Karpas-422 (cell line): ENCODE measurements around the gene UBE2J1. TPM values are rescaled to one million over a fixed set of nuclear protein-coding genes. Genes with fewer than 3 reads are reported as not detected.
"Not testable (repeated sequence)": the region's sequence is repeated elsewhere in the genome, so short reads cannot be mapped to it uniquely, and the experiment has no call there.

Experiments
- DNase-seq: peaks from one replicate; pipeline ENCODE4 v3.0.0-alpha.2; 2015
- H2AFZ ChIP-seq: fragments of 200-600 bp; sonication (generic); 2 replicates; pipeline ENCODE4 v1.6.1; 2014; ENCODE audit warnings: antibody characterized with exemption, low read length, mixed read lengths
- H3K27ac ChIP-seq: fragments of 200-600 bp; sonication (generic); 2 replicates; pipeline ENCODE4 v1.5.1; 2014; ENCODE audit warnings: mild to moderate bottlenecking, low read length, moderate library complexity
- H3K27me3 ChIP-seq: fragments of 200-600 bp; sonication (generic); 2 replicates; pipeline ENCODE4 v1.6.1; 2014; ENCODE audit warnings: low read length, mixed read lengths
- H3K36me3 ChIP-seq: fragments of 200-600 bp; sonication (generic); 2 replicates; pipeline ENCODE4 v1.6.1; 2014; ENCODE audit warnings: low read length, mixed read lengths; ENCODE audit not compliant: insufficient read depth
- H3K4me1 ChIP-seq: fragments of 200-600 bp; sonication (generic); 2 replicates; pipeline ENCODE4 v1.6.1; 2014; ENCODE audit warnings: mild to moderate bottlenecking, low read length, mixed read lengths
- H3K4me2 ChIP-seq: fragments of 200-600 bp; sonication (generic); 2 replicates; pipeline ENCODE4 v1.6.1; 2014; ENCODE audit warnings: low read length, low read depth, mild to moderate bottlenecking; ENCODE audit not compliant: poor library complexity, severe bottlenecking
- H3K4me3 ChIP-seq: fragments of 200-600 bp; sonication (generic); 2 replicates; pipeline ENCODE4 v1.5.1; 2014; ENCODE audit warnings: mild to moderate bottlenecking, antibody characterized with exemption, low read length, mixed read lengths
- H3K79me2 ChIP-seq: fragments of 200-600 bp; sonication (generic); 2 replicates; pipeline ENCODE4 v1.6.1; 2014; ENCODE audit warnings: mild to moderate bottlenecking, low read length, mixed read lengths
- H3K9ac ChIP-seq: fragments of 200-600 bp; sonication (generic); 2 replicates; pipeline ENCODE4 v1.6.0; 2014; ENCODE audit warnings: low read length
- H3K9me2 ChIP-seq: fragments of 200-600 bp; sonication (generic), shearing (Covaris generic); replicated peaks from 2 replicates; pipeline ENCODE4 v1.6.0; 2014; ENCODE audit warnings: mild to moderate bottlenecking, low read length, moderate library complexity; ENCODE audit not compliant: insufficient read depth
- H3K9me3 ChIP-seq: fragments of 300-700, 200-600 bp; sonication (generic); 2 replicates; pipeline ENCODE4 v1.6.1; 2014; ENCODE audit warnings: low read length, mixed read lengths
- H4K20me1 ChIP-seq: fragments of 200-600 bp; sonication (generic); 2 replicates; pipeline ENCODE4 v1.6.1; 2014; ENCODE audit warnings: mild to moderate bottlenecking, antibody characterized with exemption, low read length, low read depth; ENCODE audit not compliant: insufficient read depth
- total RNA-seq: library from RNA; depleted of rRNA; stranded (reverse); fragments of >200 nt; shearing (Covaris generic); gene quantifications from 2 replicates; pipeline ENCODE4 v1.2.3, GENCODE V29; 2014; ENCODE audit warnings: low replicate concordance

Gene UBE2J1
- total RNA-seq, 1 experiment from 2014 or later, result 48.0 TPM

- Histone ChIP-seq H3K9me3 (no peaks in the 10 kb centered on the region), H3K9ac (no peak overlapping the region), H4K20me1 (0 out of 2 replicates have a peak, but pooled peaks cover 4% of the 10 kb centered on the region), H3K79me2 (no peaks in the 10 kb centered on the region), H2AFZ (no peak overlapping the region), H3K27ac (no peak overlapping the region), H3K9me2 (no peaks in the 10 kb centered on the region), H3K4me1 (no peaks in the 10 kb centered on the region), H3K4me3 (no peak overlapping the region), H3K27me3 (no peaks in the 10 kb centered on the region), H3K36me3 (no peaks in the 10 kb centered on the region), H3K4me2 (no peak overlapping the region)
- no peak for DNase-seq
Observed at GRCh38 chr6:89311853-89312531, 40.5 kb downstream of the UBE2J1 start.

GRCh38 chr6:89311530-89311852 lies 41.0 kb downstream of the UBE2J1 start:
- DNase-seq, result no peak
- no peak overlapping the region for H3K4me2 ChIP-seq

GRCh38 chr6:89310929-89311328 lies 41.6 kb downstream of the UBE2J1 start:
- Histone ChIP-seq H3K9me2 (no peaks in the 10 kb centered on the region), H3K4me3 (no peak overlapping the region), H3K4me1 (no peaks in the 10 kb centered on the region), H2AFZ (no peak overlapping the region), H3K9me3 (no peaks in the 10 kb centered on the region), H4K20me1 (no peaks in the 10 kb centered on the region), H3K36me3 (no peaks in the 10 kb centered on the region), H3K9ac (no peak overlapping the region), H3K4me2 (no peak overlapping the region), H3K27ac (no peak overlapping the region), H3K79me2 (no peaks in the 10 kb centered on the region), H3K27me3 (no peaks in the 10 kb centered on the region)
- DNase-seq, result no peak

More at GRCh38 chr6:89311530-89311852, 41.0 kb downstream of the UBE2J1 start:
- Histone ChIP-seq H2AFZ (no peak overlapping the region), H3K27ac (no peak overlapping the region), H3K9ac (no peak overlapping the region), H3K36me3 (no peaks in the 10 kb centered on the region), H3K9me2 (no peaks in the 10 kb centered on the region), H4K20me1 (no peaks in the 10 kb centered on the region), H3K4me3 (no peak overlapping the region), H3K79me2 (no peaks in the 10 kb centered on the region), H3K4me1 (no peaks in the 10 kb centered on the region), H3K9me3 (no peaks in the 10 kb centered on the region), H3K27me3 (no peaks in the 10 kb centered on the region)

- no peak overlapping the region for H3K4me3 ChIP-seq
- H3K79me2 ChIP-seq, result no peaks in the 10 kb centered on the region
- no peak overlapping the region for H3K9ac ChIP-seq
- no peaks in the 10 kb centered on the region for H3K36me3 ChIP-seq
- H3K27ac ChIP-seq, result no peak overlapping the region
- no peaks in the 10 kb centered on the region for H3K4me1 ChIP-seq
- no peaks in the 10 kb centered on the region for H3K9me3 ChIP-seq
- no peaks in the 10 kb centered on the region for H4K20me1 ChIP-seq
- DNase-seq, result no peak
- H3K9me2 ChIP-seq, result no peaks in the 10 kb centered on the region
- H3K27me3 ChIP-seq, result no peaks in the 10 kb centered on the region
- no peak overlapping the region for H2AFZ ChIP-seq
- no peak overlapping the region for H3K4me2 ChIP-seq
Observed at GRCh38 chr6:89308525-89309395, 43.8 kb downstream of the UBE2J1 start.

- not testable (repeated sequence) for H3K9me3 ChIP-seq, H3K4me3 ChIP-seq, H3K36me3 ChIP-seq, H2AFZ ChIP-seq, H3K27me3 ChIP-seq, H3K27ac ChIP-seq, H3K79me2 ChIP-seq, H3K4me1 ChIP-seq, H4K20me1 ChIP-seq, H3K9me2 ChIP-seq, DNase-seq, H3K9ac ChIP-seq, H3K4me2 ChIP-seq
Observed at GRCh38 chr6:89304517-89304916, 48.0 kb downstream of the UBE2J1 start.

- H3K36me3 ChIP-seq, result no peaks in the 10 kb centered on the region
- H4K20me1 ChIP-seq, result no peaks in the 10 kb centered on the region
- no peaks in the 10 kb centered on the region for H3K27me3 ChIP-seq
- no peak overlapping the region for H3K4me3 ChIP-seq
- no peaks in the 10 kb centered on the region for H3K79me2 ChIP-seq
- no peak overlapping the region for H3K9ac ChIP-seq
- H3K27ac ChIP-seq, result no peak overlapping the region
- DNase-seq, result no peak
- H2AFZ ChIP-seq, result no peak overlapping the region
- H3K4me2 ChIP-seq, result no peak overlapping the region
- H3K4me1 ChIP-seq, result no peaks in the 10 kb centered on the region
- no peaks in the 10 kb centered on the region for H3K9me3 ChIP-seq
- H3K9me2 ChIP-seq, result no peaks in the 10 kb centered on the region
Observed at GRCh38 chr6:89302936-89303335, 49.6 kb downstream of the UBE2J1 start.

GRCh38 chr6:89302195-89302770 lies 50.2 kb downstream of the UBE2J1 start:
- Histone ChIP-seq H3K27ac (no peak overlapping the region), H3K79me2 (no peaks in the 10 kb centered on the region), H3K4me3 (no peak overlapping the region), H3K9me3 (no peaks in the 10 kb centered on the region), H3K27me3 (no peaks in the 10 kb centered on the region), H3K9me2 (no peaks in the 10 kb centered on the region), H4K20me1 (no peaks in the 10 kb centered on the region), H2AFZ (no peak overlapping the region), H3K9ac (no peak overlapping the region), H3K4me2 (no peak overlapping the region), H3K36me3 (no peaks in the 10 kb centered on the region), H3K4me1 (no peaks in the 10 kb centered on the region)
- peak; percentile 47 for DNase-seq

GRCh38 chr6:89301586-89302194 lies 50.8 kb downstream of the UBE2J1 start:
- Histone ChIP-seq H2AFZ (no peak overlapping the region), H3K4me1 (no peaks in the 10 kb centered on the region), H3K27ac (no peak overlapping the region), H4K20me1 (no peaks in the 10 kb centered on the region), H3K79me2 (no peaks in the 10 kb centered on the region), H3K9ac (no peak overlapping the region), H3K27me3 (no peaks in the 10 kb centered on the region), H3K4me3 (no peak overlapping the region), H3K9me3 (no peaks in the 10 kb centered on the region), H3K9me2 (no peaks in the 10 kb centered on the region), H3K36me3 (no peaks in the 10 kb centered on the region), H3K4me2 (no peak overlapping the region)
- DNase-seq, result no peak
